Measurements from ENCODE around the gene UBAC1.
"Not testable (repeated sequence)": the region's sequence is repeated elsewhere in the genome, so short reads cannot be mapped to it uniquely, and the experiment has no call there.

Gene UBAC1

GRCh38 chr9:135926402-135927194, 34.6 kb downstream of the UBAC1 start:
- H3K4me3 ChIP-seq (ENCODE audit: low read length) = no peak overlapping the region
- no peak for TF ChIP-seq ZNF274 (IDR thresholded peaks at IDR 0.05; ENCODE audit: low read depth, low read length)

GRCh38 chr9:135925496-135926133, 35.6 kb downstream of the UBAC1 start:
- H3K4me3 ChIP-seq (ENCODE audit: low read length) = no peak overlapping the region
- no peak for TF ChIP-seq ZNF274 (IDR thresholded peaks at IDR 0.05; ENCODE audit: low read depth, low read length)

GRCh38 chr9:135924628-135925338, 36.4 kb downstream of the UBAC1 start:
- no peak overlapping the region for H3K4me3 ChIP-seq (ENCODE audit: low read length)
- TF ChIP-seq ZNF274 (IDR thresholded peaks at IDR 0.05; ENCODE audit: low read depth, low read length) = no peak

- TF ChIP-seq ZNF274 (IDR thresholded peaks at IDR 0.05; ENCODE audit: low read depth, low read length) = no peak
- H3K4me3 ChIP-seq (ENCODE audit: low read length) = no peak overlapping the region
Measured at GRCh38 chr9:135923508-135923907, 37.7 kb downstream of the UBAC1 start.

- TF ChIP-seq ZNF274 (IDR thresholded peaks at IDR 0.05; ENCODE audit: low read depth, low read length) = no peak
- H3K4me3 ChIP-seq (ENCODE audit: low read length) = no peak overlapping the region
Measured at GRCh38 chr9:135921749-135922310, 39.3 kb downstream of the UBAC1 start.

- TF ChIP-seq ZNF274 (IDR thresholded peaks at IDR 0.05; ENCODE audit: low read depth, low read length) = no peak
- H3K4me3 ChIP-seq (ENCODE audit: low read length) = no peak overlapping the region
Measured at GRCh38 chr9:135920973-135921585, 40.1 kb downstream of the UBAC1 start.

- no peak for TF ChIP-seq ZNF274 (IDR thresholded peaks at IDR 0.05; ENCODE audit: low read depth, low read length)
- H3K4me3 ChIP-seq (ENCODE audit: low read length) = no peak overlapping the region
Measured at GRCh38 chr9:135920256-135920930, 40.8 kb downstream of the UBAC1 start.

- TF ChIP-seq ZNF274 (IDR thresholded peaks at IDR 0.05; ENCODE audit: low read depth, low read length) = no peak
- no peak overlapping the region for H3K4me3 ChIP-seq (ENCODE audit: low read length)
Measured at GRCh38 chr9:135919318-135919890, 41.8 kb downstream of the UBAC1 start.

GRCh38 chr9:135916227-135916626, 44.9 kb downstream of the UBAC1 start:
- not testable (repeated sequence) for H3K4me3 ChIP-seq (ENCODE audit: low read length)

- no peak for TF ChIP-seq ZNF274 (IDR thresholded peaks at IDR 0.05; ENCODE audit: low read depth, low read length)
- H3K4me3 ChIP-seq (ENCODE audit: low read length) = no peak overlapping the region
Measured at GRCh38 chr9:135914921-135915320, 46.3 kb downstream of the UBAC1 start.

GRCh38 chr9:135911233-135911632, 49.9 kb downstream of the UBAC1 start:
- not testable (repeated sequence) for H3K4me3 ChIP-seq (ENCODE audit: low read length)

- no peak for TF ChIP-seq ZNF274 (IDR thresholded peaks at IDR 0.05; ENCODE audit: low read depth, low read length)
Measured at GRCh38 chr9:135910757-135911156, 50.4 kb downstream of the UBAC1 start.

GRCh38 chr9:135910216-135910615, 51.0 kb downstream of the UBAC1 start:
- H3K4me3 ChIP-seq (ENCODE audit: low read length) = no peak overlapping the region
- no peak for TF ChIP-seq ZNF274 (IDR thresholded peaks at IDR 0.05; ENCODE audit: low read depth, low read length)

More at GRCh38 chr9:135910757-135911156, 50.4 kb downstream of the UBAC1 start:
- no peak overlapping the region for H3K4me3 ChIP-seq (ENCODE audit: low read length)

Measured in GM08714 (cell line).